ENCODE data around the gene OTOGL. TPM values are rescaled to one million over a fixed set of nuclear protein-coding genes. Genes with fewer than 3 reads are reported as not detected.
"Not testable (repeated sequence)": the region's sequence is repeated elsewhere in the genome, so short reads cannot be mapped to it uniquely, and the experiment has no call there.

Gene OTOGL
- total RNA-seq, 1 experiment from 2014 or later, result 0.44 TPM

DNA sequence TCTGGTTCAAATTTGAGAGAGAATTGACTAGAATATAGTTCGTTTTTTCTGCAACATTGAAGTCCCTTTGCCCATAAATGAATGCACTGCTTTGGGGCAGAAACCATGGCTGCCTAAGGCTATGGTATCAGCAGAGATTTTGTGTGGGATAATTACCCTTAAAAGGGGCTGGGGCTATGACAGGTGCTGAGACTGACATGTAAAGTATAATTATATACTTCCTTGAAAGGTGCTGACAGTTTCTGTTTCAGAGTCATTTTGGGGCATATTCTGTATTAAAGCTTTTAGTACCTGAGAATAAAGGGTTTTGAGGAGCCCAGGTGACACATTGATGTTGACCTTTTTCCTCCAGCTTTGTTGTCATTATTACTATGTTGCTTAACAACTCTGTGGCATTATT is 194.4 kb downstream of the OTOGL start:
- Histone ChIP-seq H3K9me3 (ENCODE audit: low read length) (no peaks in the 10 kb centered on the region), H2AFZ (ENCODE audit: low read length) (no peak overlapping the region), H4K20me1 (ENCODE audit: low read length) (no peaks in the 10 kb centered on the region), H3K9me2 (replicated peaks; ENCODE audit: low read length) (no peaks in the 10 kb centered on the region), H3F3A (ENCODE audit: low read length, unreplicated experiment) (no peaks in the 10 kb centered on the region), H3K9ac (ENCODE audit: low read length) (no peak overlapping the region), H3K36me3 (ENCODE audit: low read depth, low read length) (no peaks in the 10 kb centered on the region), H3K79me2 (ENCODE audit: low read length) (no peaks in the 10 kb centered on the region), H3K4me3 (ENCODE audit: low read length) (no peak overlapping the region), H3K4me2 (ENCODE audit: low read length) (no peak overlapping the region), H3K4me1 (ENCODE audit: insufficient read depth, low read length) (no peaks in the 10 kb centered on the region), H3K27me3 (ENCODE audit: low read length) (no peaks in the 10 kb centered on the region), H3K27ac (ENCODE audit: low read length) (no peak overlapping the region)
- intact Hi-C loops (cut with micrococcal nuclease), result no loop called here
- ChIA-PET POLR2A (ENCODE audit: unreplicated experiment) (no interaction called here), CTCF (no interaction called here)
- no peak for DNase-seq
- TF ChIP-seq CTCF (conservative IDR thresholded peaks at IDR 0.05; ENCODE audit: low read depth, low read length), result no peak
- TF ChIP-seq EZH2 (IDR thresholded peaks at IDR 0.05; ENCODE audit: low read length, unreplicated experiment), result no peak
- TF ChIP-seq EZH2phosphoT487 (IDR thresholded peaks at IDR 0.05; ENCODE audit: borderline replicate concordance, low read length), result no peak
- no peak for ATAC-seq
- BruUV-seq (replicated peaks), result no TSS peak

- H3K79me2 ChIP-seq (ENCODE audit: low read length), result no peaks in the 10 kb centered on the region
- H3K4me1 ChIP-seq (ENCODE audit: insufficient read depth, low read length), result no peaks in the 10 kb centered on the region
- no peaks in the 10 kb centered on the region for H3K36me3 ChIP-seq (ENCODE audit: low read depth, low read length)
- no peaks in the 10 kb centered on the region for H3K9me2 ChIP-seq (replicated peaks; ENCODE audit: low read length)
- no peaks in the 10 kb centered on the region for H4K20me1 ChIP-seq (ENCODE audit: low read length)
- H3K27me3 ChIP-seq (ENCODE audit: low read length), result no peaks in the 10 kb centered on the region
- ATAC-seq (no peak), DNase-seq (no peak)
- POLR2A ChIA-PET (ENCODE audit: unreplicated experiment), result no interaction called here
- no peaks in the 10 kb centered on the region for H3F3A ChIP-seq (ENCODE audit: low read length, unreplicated experiment)
- no peak overlapping the region for H2AFZ ChIP-seq (ENCODE audit: low read length)
- TF ChIP-seq CTCF (conservative IDR thresholded peaks at IDR 0.05; ENCODE audit: low read depth, low read length) (no peak), EZH2phosphoT487 (IDR thresholded peaks at IDR 0.05; ENCODE audit: borderline replicate concordance, low read length) (no peak)
- H3K9me3 ChIP-seq (ENCODE audit: low read length), result no peaks in the 10 kb centered on the region
- no peak overlapping the region for H3K9ac ChIP-seq (ENCODE audit: low read length)
- intact Hi-C loops (cut with micrococcal nuclease), result no loop called here
- no peak overlapping the region for H3K4me2 ChIP-seq (ENCODE audit: low read length)
- CTCF ChIA-PET, result no interaction called here
- H3K4me3 ChIP-seq (ENCODE audit: low read length), result no peak overlapping the region
- no peak overlapping the region for H3K27ac ChIP-seq (ENCODE audit: low read length)
- BruUV-seq (replicated peaks), result no TSS peak
These were observed 199.9 kb downstream of the OTOGL start for GRCh38 chr12:80299219-80299618.

GRCh38 chr12:80299976-80300375 is 200.6 kb downstream of the OTOGL start:
- Histone ChIP-seq H4K20me1 (ENCODE audit: low read length) (no peaks in the 10 kb centered on the region), H3K9ac (ENCODE audit: low read length) (no peak overlapping the region), H3K9me2 (replicated peaks; ENCODE audit: low read length) (no peaks in the 10 kb centered on the region), H3K9me3 (ENCODE audit: low read length) (no peaks in the 10 kb centered on the region), H2AFZ (ENCODE audit: low read length) (no peak overlapping the region), H3F3A (ENCODE audit: low read length, unreplicated experiment) (no peaks in the 10 kb centered on the region), H3K4me1 (ENCODE audit: insufficient read depth, low read length) (no peaks in the 10 kb centered on the region), H3K27ac (ENCODE audit: low read length) (no peak overlapping the region), H3K79me2 (ENCODE audit: low read length) (no peaks in the 10 kb centered on the region), H3K4me3 (ENCODE audit: low read length) (no peak overlapping the region), H3K36me3 (ENCODE audit: low read depth, low read length) (no peaks in the 10 kb centered on the region), H3K27me3 (ENCODE audit: low read length) (no peaks in the 10 kb centered on the region), H3K4me2 (ENCODE audit: low read length) (no peak overlapping the region)
- no peak for DNase-seq
- CTCF ChIA-PET, result no interaction called here
- no peak for ATAC-seq
- BruUV-seq (replicated peaks), result no TSS peak
- TF ChIP-seq EZH2phosphoT487 (IDR thresholded peaks at IDR 0.05; ENCODE audit: borderline replicate concordance, low read length) (no peak), CTCF (conservative IDR thresholded peaks at IDR 0.05; ENCODE audit: low read depth, low read length) (no peak), EZH2 (IDR thresholded peaks at IDR 0.05; ENCODE audit: low read length, unreplicated experiment) (no peak)
- POLR2A ChIA-PET (ENCODE audit: unreplicated experiment), result no interaction called here
- intact Hi-C loops (cut with micrococcal nuclease), result no loop called here

GRCh38 chr12:80307436-80307835 is 208.1 kb downstream of the OTOGL start:
- H3K9me3 ChIP-seq (ENCODE audit: low read length); H3K9me2 ChIP-seq (replicated peaks; ENCODE audit: low read length); H3K4me2 ChIP-seq (ENCODE audit: low read length); H3K4me3 ChIP-seq (ENCODE audit: low read length); H3K4me1 ChIP-seq (ENCODE audit: insufficient read depth, low read length); H3K79me2 ChIP-seq (ENCODE audit: low read length); H3K36me3 ChIP-seq (ENCODE audit: low read depth, low read length); H4K20me1 ChIP-seq (ENCODE audit: low read length); H2AFZ ChIP-seq (ENCODE audit: low read length); H3K27ac ChIP-seq (ENCODE audit: low read length); ATAC-seq; BruUV-seq (replicated peaks); H3K27me3 ChIP-seq (ENCODE audit: low read length); POLR2A ChIA-PET (ENCODE audit: unreplicated experiment); DNase-seq; H3K9ac ChIP-seq (ENCODE audit: low read length); CTCF ChIA-PET; H3F3A ChIP-seq (ENCODE audit: low read length, unreplicated experiment); intact Hi-C loops (cut with micrococcal nuclease): not testable (repeated sequence)

All from PC-3 (cell line).